HG03521 (cell line): Measurements from ENCODE around the gene ATP6V0D1.
"Not testable (repeated sequence)": the region's sequence is repeated elsewhere in the genome, so short reads cannot be mapped to it uniquely, and the experiment has no call there.

Experiments
- ATAC-seq: cut with Tn5 transposase; IDR thresholded peaks from one replicate; pipeline ENCODE4 v1.9.1; 2021; ENCODE audit warnings: mild to moderate bottlenecking, moderate library complexity; ENCODE audit not compliant: unreplicated experiment

Gene ATP6V0D1

GRCh38 chr16:67504031-67505021 is 23.4 kb upstream of the ATP6V0D1 start:
- ATAC-seq: no peak

- no peak for ATAC-seq
Observed at GRCh38 chr16:67499106-67499505, 18.1 kb upstream of the ATP6V0D1 start.

DNA sequence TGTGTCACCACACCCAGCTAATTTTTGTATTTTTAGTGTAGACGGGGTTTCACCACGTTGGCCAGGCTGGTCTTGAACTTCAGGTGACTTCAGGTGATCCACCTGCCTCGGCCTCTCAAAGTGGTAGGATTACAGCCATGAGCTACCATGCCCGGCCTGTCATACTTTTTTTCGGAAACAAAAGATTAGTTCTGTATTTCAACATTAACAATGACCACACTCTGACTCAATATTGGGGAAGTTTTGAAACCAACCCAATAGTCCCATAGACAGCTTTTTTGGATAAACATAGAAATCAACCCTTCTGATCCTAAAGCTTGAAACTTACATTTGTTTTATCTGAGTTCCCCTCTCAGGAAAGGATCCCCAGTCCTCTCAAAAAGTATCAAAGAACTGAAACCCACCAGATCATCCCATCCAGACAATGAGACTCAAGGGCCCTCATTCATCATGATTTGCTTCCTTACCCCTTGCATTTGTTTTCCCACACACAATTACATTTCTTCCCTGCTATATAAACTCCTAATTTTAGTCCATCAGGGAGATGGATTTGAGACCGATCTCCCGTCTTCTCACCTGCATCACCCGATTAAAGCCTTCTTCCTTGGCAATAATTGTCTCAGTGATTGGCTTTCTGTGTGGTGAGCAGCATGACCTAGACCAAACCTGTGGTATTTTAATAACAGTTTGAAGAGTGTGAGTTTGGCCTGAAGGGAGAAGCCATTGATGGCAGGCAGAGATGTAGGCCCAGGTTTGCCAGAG is 9.6 kb upstream of the ATP6V0D1 start:
- ATAC-seq: no peak

DNA sequence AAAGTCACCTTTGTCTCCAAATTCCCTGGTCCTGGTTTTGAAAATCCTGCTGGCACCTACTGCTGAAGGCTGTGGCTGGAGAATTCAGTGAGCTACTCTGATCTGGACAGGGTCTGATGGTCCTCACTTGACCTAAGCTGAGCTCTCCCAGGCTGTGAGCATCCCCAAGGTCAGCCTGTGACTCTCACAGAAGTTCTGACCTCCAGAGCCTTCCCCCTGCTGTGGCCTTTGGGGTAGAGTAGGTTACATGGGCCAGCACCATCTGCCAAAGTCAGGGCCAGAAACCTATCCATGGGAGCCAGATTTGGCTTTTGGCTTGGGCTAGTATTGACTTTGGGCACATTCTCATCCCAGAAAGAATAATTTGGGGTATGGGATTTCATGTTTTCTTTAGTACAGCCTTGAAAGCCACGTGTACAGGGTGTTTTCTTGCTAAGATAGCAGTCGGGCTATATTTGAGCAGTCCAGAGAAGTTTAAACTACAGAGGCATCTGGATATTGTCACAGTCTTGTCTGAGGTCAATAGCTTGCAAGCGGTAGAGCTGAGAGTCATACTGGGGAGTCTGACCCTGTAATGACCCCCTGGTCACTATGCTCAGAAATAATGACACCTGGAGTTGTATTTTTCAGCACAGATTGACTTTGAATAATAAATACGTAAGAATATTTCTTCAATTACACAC is 8.6 kb upstream of the ATP6V0D1 start:
- no peak for ATAC-seq

DNA sequence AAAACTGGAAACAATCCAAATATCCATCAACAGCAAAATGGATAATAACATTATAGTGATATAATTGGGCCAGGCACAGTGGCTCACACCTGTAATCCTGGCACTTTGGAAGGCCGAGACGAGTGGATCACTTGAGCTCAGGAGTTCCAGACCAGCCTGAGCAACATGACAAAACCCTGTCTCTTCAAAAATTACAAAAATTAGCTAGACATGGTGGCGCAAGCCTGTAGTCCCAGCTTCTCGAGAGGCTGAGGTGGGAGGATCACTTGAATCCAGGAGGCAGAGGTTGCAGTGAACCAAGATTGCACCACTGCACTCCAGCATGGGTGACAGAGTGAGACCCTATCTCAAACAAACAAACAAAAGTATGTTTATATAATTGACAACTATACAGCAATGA is 6.6 kb upstream of the ATP6V0D1 start:
- not testable (repeated sequence) for ATAC-seq

DNA sequence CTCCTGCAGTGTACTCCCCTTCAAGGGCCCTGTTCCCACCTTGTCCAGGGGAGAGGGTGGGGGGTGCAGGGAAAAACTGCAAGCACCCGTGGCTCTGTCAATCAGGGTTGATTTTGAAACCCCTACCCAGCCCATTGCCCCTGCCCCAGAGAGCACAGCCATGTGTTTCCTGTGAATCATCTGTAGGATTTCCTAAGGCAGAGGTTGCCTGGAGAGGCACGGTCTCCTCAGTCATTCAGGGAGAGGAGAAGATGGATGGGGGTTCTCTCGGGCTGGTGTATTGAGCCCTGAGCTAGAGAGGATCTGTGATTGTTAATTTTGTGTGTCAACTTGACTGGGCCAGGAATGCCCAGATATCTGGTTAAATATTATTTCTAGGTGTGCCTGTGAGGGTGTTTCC is 5.8 kb upstream of the ATP6V0D1 start:
- no peak for ATAC-seq

- no peak for ATAC-seq
Observed at GRCh38 chr16:67483731-67484525, 3.0 kb upstream of the ATP6V0D1 start.

- no peak for ATAC-seq
Observed at GRCh38 chr16:67483150-67483549, 2.2 kb upstream of the ATP6V0D1 start, which contains the start of gene AGRP. Gene AGRP (minus strand): TSS chr16:67483547. CDS start chr16:67483398, 149 bp downstream.

- no peak for ATAC-seq
Observed at GRCh38 chr16:67482233-67482924, 1.4 kb upstream of the ATP6V0D1 start.

DNA sequence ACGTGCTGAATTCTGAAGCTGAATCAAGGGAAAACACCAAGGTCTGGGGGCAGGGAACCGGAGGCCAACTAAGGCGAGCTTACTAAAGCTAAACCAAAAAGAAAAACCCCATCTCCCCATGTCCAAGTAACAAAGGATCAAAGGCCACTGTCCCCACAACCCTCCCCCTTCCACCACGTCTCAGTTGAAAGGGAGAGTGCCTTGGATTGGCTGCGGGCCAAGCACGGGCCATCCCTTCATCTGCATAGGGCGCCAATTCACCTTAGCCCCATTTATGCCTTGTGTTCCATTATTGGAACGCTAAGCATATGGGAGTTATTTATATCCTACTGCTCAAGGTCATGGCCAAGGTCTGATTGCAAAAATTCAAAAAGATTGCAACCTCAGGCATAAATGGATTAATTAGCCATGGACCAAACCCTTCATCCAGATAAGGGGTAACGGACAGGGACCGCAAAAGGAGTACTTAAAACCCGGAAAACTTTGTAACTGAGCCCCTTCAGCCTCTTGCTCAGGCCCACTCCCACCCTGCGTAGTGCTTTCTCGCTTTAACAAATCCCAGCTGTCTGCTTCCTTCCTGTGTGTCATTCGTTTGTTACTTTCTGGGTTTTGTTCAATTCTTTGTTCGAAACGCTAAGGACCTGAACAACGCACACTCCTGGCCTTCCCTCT is 740 bp upstream of the ATP6V0D1 start:
- no peak for ATAC-seq

GRCh38 chr16:67477960-67478554 is 2.9 kb downstream of the ATP6V0D1 start:
- ATAC-seq: no peak

GRCh38 chr16:67474551-67475455 is 6.2 kb downstream of the ATP6V0D1 start:
- no peak for ATAC-seq

GRCh38 chr16:67471758-67472384 is 9.1 kb downstream of the ATP6V0D1 start:
- no peak for ATAC-seq

DNA sequence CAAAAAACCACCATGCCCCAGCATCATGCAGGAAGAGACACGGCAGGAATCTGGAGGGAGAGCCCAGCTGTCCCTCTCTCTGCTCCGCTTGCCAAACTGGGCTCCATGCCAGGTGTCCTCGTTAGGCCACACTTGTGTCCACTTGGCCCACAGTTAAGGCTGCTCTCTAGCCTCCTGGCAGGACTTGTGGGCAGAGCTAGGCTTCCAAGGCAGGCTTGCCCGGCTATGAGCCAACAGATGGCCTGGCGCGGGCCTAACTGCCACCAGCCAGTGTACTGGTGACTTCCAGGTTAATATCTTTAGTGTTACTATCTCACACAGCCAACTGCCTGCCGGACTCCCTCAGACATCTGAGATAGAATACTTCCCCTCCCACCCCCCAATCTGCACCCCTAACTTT is 10.6 kb downstream of the ATP6V0D1 start:
- ATAC-seq: no peak

DNA sequence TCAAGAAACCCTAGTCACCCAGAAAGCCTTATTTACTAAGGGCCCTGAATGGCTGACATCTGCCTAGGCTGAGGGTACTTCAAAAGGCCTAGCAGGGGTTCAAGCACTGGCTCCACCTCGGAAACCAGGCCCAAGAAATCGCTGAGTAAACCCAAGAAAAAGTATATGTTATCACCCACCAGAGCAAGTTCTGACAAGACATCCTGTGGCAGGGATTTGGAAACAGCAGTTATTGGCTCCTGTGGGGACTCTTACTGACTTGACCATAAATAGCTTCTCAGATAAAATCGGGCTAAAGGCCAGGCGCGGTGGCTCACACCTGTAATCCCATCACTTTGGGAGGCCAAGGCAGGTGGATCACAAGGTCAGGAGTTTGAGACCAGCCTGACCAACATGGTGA is 12.2 kb downstream of the ATP6V0D1 start:
- no peak for ATAC-seq

DNA sequence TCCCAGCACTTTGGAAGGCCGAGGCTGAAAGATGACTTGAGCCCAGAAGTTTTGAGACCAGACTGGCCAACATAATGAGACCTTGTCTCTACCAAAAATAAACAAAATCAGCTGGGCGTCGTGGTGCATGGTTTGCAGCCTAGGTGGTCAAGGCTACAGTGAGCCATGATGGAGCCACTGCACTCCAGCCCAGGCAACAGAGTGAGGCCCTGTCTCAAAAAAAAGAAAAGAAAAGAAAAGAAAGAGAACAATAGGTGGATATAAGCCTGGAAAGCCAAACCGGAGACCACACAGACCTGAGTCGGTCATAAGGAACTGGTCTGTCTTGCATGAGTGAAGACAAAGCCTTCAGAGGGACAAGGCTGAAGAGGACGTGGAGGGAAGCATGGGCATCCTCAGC is 14.4 kb downstream of the ATP6V0D1 start:
- no peak for ATAC-seq

DNA sequence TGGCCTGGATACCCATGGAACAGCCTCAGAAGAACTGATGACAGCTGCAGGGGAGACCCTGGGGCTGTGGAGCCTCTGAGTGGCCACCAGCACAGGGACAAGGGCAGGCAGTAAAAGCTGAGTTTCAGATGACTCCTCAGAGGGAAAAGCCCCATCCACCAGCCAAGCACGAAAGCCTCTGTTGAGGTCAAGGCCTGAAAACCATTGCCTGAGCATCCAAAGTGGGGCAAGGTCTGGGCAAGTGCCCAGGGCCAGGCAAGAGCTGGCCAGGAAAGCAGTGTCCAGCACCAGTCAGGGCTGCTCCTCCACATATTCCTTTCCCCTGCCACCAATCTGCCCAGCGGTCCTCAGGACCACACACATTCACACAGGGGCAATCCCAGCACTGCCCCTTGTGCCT is 16.4 kb downstream of the ATP6V0D1 start:
- ATAC-seq: no peak
